ENCODE measurements around the gene SLC22A16. TPM values are rescaled to one million over a fixed set of nuclear protein-coding genes. Genes with fewer than 3 reads are reported as not detected.

Gene SLC22A16
- polyA plus RNA-seq, 1 of the 3 experiments (the other 2 are of a cell fraction) = not detected

DNA sequence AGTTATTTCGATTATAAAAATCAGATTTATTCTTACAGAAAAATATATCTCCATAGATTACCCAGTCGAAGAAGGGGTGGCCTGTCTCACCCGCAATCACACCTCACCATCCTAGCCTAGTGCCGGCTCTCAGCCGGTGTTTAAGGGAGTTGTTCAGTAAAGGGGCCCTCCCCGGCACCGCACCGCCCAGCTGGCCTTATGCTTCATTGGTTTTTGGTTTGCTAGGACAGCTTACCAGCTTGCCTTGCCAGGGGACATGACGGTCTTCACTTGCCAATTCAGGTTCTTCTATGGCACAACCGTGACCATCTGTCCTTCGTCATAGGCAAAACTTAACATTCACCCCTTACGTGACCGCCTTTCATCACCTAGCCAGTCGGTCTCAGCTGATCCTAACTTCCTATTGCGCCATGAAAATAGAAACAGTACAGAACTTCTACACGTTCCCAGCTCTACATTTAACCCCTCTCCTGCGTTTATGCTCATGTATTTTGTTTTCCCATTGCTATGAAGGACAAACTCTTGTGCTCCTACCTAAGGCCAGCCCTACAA, 44.7 kb upstream of the SLC22A16 start:
- Histone ChIP-seq H3K4me3 (ENCODE audit: low read depth in 2 of 2, low read length in 1 of 2) (no peak overlapping the region), H3K9me3 (no peaks in the 10 kb centered on the region), H3K79me2 (ENCODE audit: insufficient read depth) (no peaks in the 10 kb centered on the region), H3K36me3 (replicated peaks in 1 of 2; ENCODE audit: control insufficient read depth in 1 of 2, insufficient read depth in 2 of 2, low read length in 1 of 2) (no peaks in the 10 kb centered on the region), H3K9ac (no peak overlapping the region), H3K4me1 (ENCODE audit: control insufficient read depth in 1 of 2, insufficient read depth in 2 of 2, low read depth in 1 of 2, low read length in 1 of 2) (no peaks in the 10 kb centered on the region), H2AFZ (ENCODE audit: low read depth) (no peak overlapping the region), H3F3A (replicated peaks; ENCODE audit: insufficient read depth) (no peaks in the 10 kb centered on the region), H3K27me3 (ENCODE audit: insufficient read depth) (no peaks in the 10 kb centered on the region), H3K9me2 (no peaks in the 10 kb centered on the region), H3K4me2 (no peak overlapping the region), H4K20me1 (ENCODE audit: insufficient read depth) (no peaks in the 10 kb centered on the region), H3K27ac (ENCODE audit: low read depth in 2 of 2, low read length in 1 of 2) (no peak overlapping the region)
- POLR2A ChIA-PET = no interaction called here
- TF ChIP-seq RAD21 (IDR thresholded peaks at IDR 0.05; ENCODE audit: low read length) (no peak), RCOR1 (IDR thresholded peaks at IDR 0.05; ENCODE audit: low read length) (no peak)
- DNase-seq = no peak
- CTCF ChIA-PET = interaction anchor here (2.1 kb wide), 1 partner anchor 161 kb away, joined by 7 read pairs; no protein-coding TSS in a partner anchor
- 87% methylated on average over 17 of the region's 17 CpGs for WGBS (ENCODE audit: low lambda C conversion rate)

GRCh38 chr6:110520209-110520965, 44.0 kb upstream of the SLC22A16 start:
- Histone ChIP-seq H2AFZ (ENCODE audit: low read depth) (peak overlapping the region; percentile 59; the same call in 1 of the 2 replicates), H3K9me2 (no peaks in the 10 kb centered on the region), H3K4me2 (no peak overlapping the region), H3K27ac (ENCODE audit: low read depth in 2 of 2, low read length in 1 of 2) (no peak overlapping the region), H3K4me1 (ENCODE audit: control insufficient read depth in 1 of 2, insufficient read depth in 2 of 2, low read depth in 1 of 2, low read length in 1 of 2) (no peaks in the 10 kb centered on the region), H3K4me3 (ENCODE audit: low read depth in 2 of 2, low read length in 1 of 2) (no peak overlapping the region), H3K79me2 (ENCODE audit: insufficient read depth) (no peaks in the 10 kb centered on the region), H4K20me1 (ENCODE audit: insufficient read depth) (no peaks in the 10 kb centered on the region), H3K36me3 (replicated peaks in 1 of 2; ENCODE audit: control insufficient read depth in 1 of 2, insufficient read depth in 2 of 2, low read length in 1 of 2) (no peaks in the 10 kb centered on the region), H3K9me3 (no peaks in the 10 kb centered on the region), H3F3A (replicated peaks; ENCODE audit: insufficient read depth) (no peaks in the 10 kb centered on the region), H3K27me3 (ENCODE audit: insufficient read depth) (no peaks in the 10 kb centered on the region), H3K9ac (no peak overlapping the region)
- WGBS (ENCODE audit: low lambda C conversion rate) = 88% methylated on average over 12 of the region's 12 CpGs
- ChIA-PET CTCF (interaction anchor here (2.1 kb wide), 1 partner anchor 162 kb away, joined by 7 read pairs; no protein-coding TSS in a partner anchor), POLR2A (no interaction called here)
- DNase-seq = no peak
- TF ChIP-seq SMC3 (IDR thresholded peaks at IDR 0.05; ENCODE audit: low read depth, low read length) (no peak), POLR2AphosphoS5 (IDR thresholded peaks at IDR 0.05; ENCODE audit: low read depth, low read length) (no peak), EZH2phosphoT487 (IDR thresholded peaks at IDR 0.05; ENCODE audit: borderline replicate concordance, low read depth) (no peak), MEF2A (IDR thresholded peaks at IDR 0.05; ENCODE audit: borderline replicate concordance, low read depth) (no peak), GABPA (IDR thresholded peaks at IDR 0.05; ENCODE audit: low read depth) (no peak), FOXJ3 (CRISPR knock-in tag; IDR thresholded peaks at IDR 0.05) (no peak), TAF1 (IDR thresholded peaks at IDR 0.05; ENCODE audit: borderline replicate concordance, low read depth, low read length) (no peak), MXI1 (IDR thresholded peaks at IDR 0.05; ENCODE audit: low read depth, low read length) (no peak), FOSL2 (IDR thresholded peaks at IDR 0.05; ENCODE audit: borderline replicate concordance, low read depth) (no peak)
- TF ChIP-seq, protein P1, sequence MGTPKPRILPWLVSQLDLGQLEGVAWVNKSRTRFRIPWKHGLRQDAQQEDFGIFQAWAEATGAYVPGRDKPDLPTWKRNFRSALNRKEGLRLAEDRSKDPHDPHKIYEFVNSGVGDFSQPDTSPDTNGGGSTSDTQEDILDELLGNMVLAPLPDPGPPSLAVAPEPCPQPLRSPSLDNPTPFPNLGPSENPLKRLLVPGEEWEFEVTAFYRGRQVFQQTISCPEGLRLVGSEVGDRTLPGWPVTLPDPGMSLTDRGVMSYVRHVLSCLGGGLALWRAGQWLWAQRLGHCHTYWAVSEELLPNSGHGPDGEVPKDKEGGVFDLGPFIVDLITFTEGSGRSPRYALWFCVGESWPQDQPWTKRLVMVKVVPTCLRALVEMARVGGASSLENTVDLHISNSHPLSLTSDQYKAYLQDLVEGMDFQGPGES (IDR thresholded peaks at IDR 0.05; ENCODE audit: low read depth, low read length) = no peak
- TF ChIP-seq, protein P2, sequence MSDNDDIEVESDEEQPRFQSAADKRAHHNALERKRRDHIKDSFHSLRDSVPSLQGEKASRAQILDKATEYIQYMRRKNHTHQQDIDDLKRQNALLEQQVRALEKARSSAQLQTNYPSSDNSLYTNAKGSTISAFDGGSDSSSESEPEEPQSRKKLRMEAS (IDR thresholded peaks at IDR 0.05; ENCODE audit: low read depth) = no peak
- TF ChIP-seq, protein P3, sequence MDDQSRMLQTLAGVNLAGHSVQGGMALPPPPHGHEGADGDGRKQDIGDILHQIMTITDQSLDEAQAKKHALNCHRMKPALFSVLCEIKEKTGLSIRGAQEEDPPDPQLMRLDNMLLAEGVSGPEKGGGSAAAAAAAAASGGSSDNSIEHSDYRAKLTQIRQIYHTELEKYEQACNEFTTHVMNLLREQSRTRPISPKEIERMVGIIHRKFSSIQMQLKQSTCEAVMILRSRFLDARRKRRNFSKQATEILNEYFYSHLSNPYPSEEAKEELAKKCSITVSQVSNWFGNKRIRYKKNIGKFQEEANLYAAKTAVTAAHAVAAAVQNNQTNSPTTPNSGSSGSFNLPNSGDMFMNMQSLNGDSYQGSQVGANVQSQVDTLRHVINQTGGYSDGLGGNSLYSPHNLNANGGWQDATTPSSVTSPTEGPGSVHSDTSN (IDR thresholded peaks at IDR 0.05) = no peak
- TF ChIP-seq, protein P4, sequence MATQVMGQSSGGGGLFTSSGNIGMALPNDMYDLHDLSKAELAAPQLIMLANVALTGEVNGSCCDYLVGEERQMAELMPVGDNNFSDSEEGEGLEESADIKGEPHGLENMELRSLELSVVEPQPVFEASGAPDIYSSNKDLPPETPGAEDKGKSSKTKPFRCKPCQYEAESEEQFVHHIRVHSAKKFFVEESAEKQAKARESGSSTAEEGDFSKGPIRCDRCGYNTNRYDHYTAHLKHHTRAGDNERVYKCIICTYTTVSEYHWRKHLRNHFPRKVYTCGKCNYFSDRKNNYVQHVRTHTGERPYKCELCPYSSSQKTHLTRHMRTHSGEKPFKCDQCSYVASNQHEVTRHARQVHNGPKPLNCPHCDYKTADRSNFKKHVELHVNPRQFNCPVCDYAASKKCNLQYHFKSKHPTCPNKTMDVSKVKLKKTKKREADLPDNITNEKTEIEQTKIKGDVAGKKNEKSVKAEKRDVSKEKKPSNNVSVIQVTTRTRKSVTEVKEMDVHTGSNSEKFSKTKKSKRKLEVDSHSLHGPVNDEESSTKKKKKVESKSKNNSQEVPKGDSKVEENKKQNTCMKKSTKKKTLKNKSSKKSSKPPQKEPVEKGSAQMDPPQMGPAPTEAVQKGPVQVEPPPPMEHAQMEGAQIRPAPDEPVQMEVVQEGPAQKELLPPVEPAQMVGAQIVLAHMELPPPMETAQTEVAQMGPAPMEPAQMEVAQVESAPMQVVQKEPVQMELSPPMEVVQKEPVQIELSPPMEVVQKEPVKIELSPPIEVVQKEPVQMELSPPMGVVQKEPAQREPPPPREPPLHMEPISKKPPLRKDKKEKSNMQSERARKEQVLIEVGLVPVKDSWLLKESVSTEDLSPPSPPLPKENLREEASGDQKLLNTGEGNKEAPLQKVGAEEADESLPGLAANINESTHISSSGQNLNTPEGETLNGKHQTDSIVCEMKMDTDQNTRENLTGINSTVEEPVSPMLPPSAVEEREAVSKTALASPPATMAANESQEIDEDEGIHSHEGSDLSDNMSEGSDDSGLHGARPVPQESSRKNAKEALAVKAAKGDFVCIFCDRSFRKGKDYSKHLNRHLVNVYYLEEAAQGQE (IDR thresholded peaks at IDR 0.05; ENCODE audit: low read depth, low read length) = no peak
- TF ChIP-seq, protein P5, sequence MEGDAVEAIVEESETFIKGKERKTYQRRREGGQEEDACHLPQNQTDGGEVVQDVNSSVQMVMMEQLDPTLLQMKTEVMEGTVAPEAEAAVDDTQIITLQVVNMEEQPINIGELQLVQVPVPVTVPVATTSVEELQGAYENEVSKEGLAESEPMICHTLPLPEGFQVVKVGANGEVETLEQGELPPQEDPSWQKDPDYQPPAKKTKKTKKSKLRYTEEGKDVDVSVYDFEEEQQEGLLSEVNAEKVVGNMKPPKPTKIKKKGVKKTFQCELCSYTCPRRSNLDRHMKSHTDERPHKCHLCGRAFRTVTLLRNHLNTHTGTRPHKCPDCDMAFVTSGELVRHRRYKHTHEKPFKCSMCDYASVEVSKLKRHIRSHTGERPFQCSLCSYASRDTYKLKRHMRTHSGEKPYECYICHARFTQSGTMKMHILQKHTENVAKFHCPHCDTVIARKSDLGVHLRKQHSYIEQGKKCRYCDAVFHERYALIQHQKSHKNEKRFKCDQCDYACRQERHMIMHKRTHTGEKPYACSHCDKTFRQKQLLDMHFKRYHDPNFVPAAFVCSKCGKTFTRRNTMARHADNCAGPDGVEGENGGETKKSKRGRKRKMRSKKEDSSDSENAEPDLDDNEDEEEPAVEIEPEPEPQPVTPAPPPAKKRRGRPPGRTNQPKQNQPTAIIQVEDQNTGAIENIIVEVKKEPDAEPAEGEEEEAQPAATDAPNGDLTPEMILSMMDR (IDR thresholded peaks at IDR 0.05) = no peak
- TF ChIP-seq, protein P6, sequence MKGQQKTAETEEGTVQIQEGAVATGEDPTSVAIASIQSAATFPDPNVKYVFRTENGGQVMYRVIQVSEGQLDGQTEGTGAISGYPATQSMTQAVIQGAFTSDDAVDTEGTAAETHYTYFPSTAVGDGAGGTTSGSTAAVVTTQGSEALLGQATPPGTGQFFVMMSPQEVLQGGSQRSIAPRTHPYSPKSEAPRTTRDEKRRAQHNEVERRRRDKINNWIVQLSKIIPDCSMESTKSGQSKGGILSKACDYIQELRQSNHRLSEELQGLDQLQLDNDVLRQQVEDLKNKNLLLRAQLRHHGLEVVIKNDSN (IDR thresholded peaks at IDR 0.05; ENCODE audit: borderline replicate concordance, low read depth) = no peak

All from SK-N-SH (cell line).